ENCODE results near the gene RWDD3.

Gene RWDD3

DNA sequence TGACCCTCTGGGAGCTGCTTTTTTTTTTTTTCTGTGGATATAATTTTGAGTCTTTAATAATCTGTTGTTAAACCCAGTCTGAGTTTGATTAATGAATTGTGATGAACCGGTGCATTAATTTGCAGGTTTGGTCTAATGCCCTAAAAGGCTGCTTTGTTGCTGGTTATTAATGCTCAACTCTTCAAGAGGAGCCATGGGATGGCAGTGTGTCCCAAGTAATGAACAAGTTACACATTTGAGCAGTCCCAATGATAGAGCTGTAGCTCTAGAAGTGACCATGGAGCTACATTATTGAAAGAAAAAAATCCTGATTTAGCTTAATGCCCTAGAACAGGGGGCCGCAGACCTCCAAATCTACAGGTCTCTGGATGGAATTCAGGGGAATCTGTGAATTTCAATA, 53.1 kb downstream of the RWDD3 start:
- DNase-seq, result no peak

DNA sequence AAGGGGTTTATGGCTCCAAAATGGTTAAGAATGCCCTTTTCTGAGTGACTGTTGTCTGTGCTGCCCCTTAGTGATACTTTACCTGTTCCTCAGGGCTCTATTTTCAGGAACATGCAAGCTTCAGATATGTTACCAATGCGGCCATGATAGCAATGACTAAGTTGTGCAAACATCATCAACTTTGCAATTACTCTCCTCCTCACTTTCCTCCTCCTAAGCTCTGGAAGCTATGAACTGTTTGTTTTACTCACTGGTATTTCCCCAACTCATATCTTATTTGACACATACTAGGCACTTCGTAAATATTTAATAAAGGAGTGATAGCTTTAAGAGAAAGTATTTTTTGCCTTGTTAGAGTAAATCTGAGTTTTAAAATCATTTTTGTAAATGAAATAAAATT, 53.8 kb downstream of the RWDD3 start:
- no peak for DNase-seq

Data from NCI-H1417 treated with DMSO at 0.1 percent for 48 hours (cell line).